Upper lobe of left lung (tissue), 4 donors: Measurements from ENCODE around the gene CUEDC1.

ENCODE experiments used
- CTCF ChIP-seq, 6 experiments: fragments of 450-650 bp in 4 of 6; fragments of 200-600 bp in 2 of 6; sonication (generic) in 2 of 6; IDR thresholded peaks; one replicate each; pipeline ENCODE4 v1.5.1; 2016 to 2019; ENCODE audit warnings: antibody characterized with exemption in 6 of 6
- EP300 ChIP-seq, 4 donors: sonication (generic); formaldehyde crosslinking; IDR thresholded peaks; one replicate each; pipeline ENCODE4 v1.5.1; 2017; ENCODE audit warnings: antibody characterized with exemption in 4 of 4, control low read depth in 2 of 4
- POLR2AphosphoS5 ChIP-seq, 2 donors: sonication (generic); formaldehyde crosslinking; IDR thresholded peaks; one replicate each; pipeline ENCODE4 v1.5.1; 2017; ENCODE audit warnings: antibody characterized with exemption in 2 of 2

GRCh38 chr17:57944908-57945307, 10.3 kb downstream of the CUEDC1 start:
- TF ChIP-seq CTCF (IDR thresholded peaks at IDR 0.05) (no peak), EP300 (IDR thresholded peaks at IDR 0.05) (no peak), POLR2AphosphoS5 (IDR thresholded peaks at IDR 0.05) (no peak)
